HG03066 (cell line): ENCODE data around the gene DPYD.
"Not testable (repeated sequence)": the region's sequence is repeated elsewhere in the genome, so short reads cannot be mapped to it uniquely, and the experiment has no call there.

Source experiments
- ATAC-seq: cut with Tn5 transposase; IDR thresholded peaks from one replicate; pipeline ENCODE4 v1.9.1; 2021; ENCODE audit warnings: low read depth; ENCODE audit not compliant: unreplicated experiment

DPYD gene

GRCh38 chr1:97252925-97253324, 667.9 kb downstream of the DPYD start:
- no peak for ATAC-seq

DNA sequence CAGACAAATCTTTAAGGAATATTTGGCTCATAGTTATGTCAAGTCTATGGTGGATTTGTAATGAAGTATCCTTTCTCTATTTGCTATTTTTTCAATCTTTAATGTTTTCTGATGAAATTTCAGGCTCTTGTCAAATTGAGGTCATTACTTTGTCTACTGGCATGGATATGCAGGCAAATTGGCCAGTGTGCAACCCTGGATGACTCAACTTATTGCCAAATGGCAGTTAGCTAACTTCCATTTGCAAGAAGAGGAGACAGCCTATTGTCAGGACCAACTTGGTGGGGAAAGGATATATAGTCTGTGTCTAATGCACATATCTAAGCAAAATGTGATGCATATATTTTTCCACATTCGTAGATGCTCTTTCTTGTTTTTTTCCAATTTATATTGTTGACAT, 668.8 kb downstream of the DPYD start:
- no peak for ATAC-seq

DNA sequence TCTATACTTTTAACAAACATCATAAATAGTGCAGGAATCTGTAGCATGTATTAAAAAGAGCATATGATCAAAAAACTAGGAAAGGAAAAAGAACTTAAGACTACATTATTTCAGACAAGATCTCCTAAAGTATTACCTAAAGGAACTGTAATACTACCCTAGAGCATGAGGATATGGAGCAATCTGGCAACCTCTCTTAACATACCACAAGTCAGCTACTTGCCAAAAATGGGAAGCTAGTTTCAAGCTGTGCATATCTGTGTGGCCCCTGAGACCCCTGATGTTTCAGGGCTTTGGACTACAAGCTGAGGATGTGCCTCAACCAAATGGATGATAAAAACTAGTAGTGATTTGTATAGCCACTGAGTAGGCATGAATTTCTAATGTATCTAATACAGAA, 673.6 kb downstream of the DPYD start:
- no peak for ATAC-seq

DNA sequence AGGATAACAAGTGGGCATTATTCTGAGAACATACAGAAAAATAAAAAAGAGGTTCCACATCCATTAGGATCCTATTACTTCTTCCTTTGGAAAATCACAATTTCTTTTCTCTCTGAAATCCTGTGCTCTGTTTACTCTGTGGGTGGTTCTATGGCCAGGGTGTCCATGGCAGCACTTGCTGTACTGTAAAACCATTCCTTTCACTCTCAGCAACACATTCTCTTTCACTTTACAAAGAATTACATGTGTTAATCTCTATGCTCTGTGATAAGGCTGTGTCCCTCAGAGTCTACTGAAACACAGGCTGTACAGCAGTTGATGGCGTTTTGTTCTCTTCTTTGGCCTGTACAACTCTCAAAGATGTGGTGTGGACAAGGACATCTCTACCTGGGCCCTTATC, 675.2 kb downstream of the DPYD start:
- ATAC-seq = no peak

- ATAC-seq = no peak
Measured at GRCh38 chr1:97245026-97245425, 675.8 kb downstream of the DPYD start.

DNA sequence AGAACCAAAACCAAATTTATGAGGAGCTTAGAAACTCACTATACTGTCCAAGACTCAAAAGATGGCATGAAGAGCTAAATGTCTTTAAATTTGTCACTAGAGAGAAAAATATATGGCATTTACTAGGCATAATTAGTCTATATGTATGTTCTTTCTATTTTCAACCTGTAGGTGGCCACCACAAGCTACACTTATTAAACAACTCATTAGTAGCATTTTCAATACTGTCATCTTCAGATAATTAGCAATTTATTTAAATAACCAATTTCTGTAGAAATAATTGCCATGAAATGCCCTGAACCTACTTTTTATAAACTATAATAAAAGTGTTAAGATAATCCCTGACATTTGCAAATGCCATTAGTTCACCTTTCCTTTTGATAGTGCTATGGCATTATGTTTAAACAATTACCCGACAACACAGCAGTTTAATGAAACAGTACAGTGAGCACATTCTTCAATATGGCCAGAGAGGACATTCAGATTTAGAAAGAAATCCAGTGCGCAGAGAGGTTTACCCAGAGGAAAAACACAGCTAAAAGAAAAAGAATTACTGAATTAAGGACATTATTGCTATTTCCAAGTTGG, 676.8 kb downstream of the DPYD start:
- peak; percentile 66 for ATAC-seq

DNA sequence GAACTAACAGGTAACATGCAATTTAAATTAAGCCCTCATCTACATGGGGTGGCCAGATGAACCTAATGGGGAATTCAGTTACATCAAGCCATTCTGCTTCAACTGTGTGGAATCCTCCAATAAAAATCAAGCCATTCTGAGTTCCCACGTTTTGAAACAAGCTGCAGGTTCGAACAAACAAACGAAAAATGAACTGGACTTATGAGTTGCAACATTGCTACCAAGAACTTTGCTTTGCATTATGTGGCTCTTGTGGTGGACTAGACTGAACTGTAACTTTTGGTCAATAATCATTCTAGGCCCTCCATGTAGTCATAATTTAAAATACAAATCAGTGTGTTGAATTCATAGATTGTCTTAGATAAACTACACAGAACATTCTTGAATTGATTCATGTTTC, 682.0 kb downstream of the DPYD start:
- ATAC-seq = no peak

- not testable (repeated sequence) for ATAC-seq
Measured at GRCh38 chr1:97231354-97231753, 689.5 kb downstream of the DPYD start.

DNA sequence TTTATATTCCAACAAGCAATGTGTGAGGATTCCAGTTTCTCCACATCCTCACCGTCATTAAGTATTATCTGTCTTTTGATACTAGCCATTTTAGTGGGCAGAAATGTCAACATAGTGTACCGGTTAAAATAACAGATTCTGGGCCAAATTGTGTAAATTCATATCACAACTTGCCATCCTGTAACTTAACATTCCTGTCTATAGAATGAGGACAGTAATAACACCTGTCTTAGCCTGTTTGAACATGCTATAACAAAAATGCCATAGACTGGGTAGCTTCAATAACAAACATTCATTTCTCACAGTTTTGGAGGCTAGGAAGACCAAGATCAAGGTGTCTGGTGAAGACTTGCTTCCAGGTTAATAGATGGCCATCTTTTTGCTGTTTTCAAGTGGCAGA, 708.2 kb downstream of the DPYD start:
- no peak for ATAC-seq

DNA sequence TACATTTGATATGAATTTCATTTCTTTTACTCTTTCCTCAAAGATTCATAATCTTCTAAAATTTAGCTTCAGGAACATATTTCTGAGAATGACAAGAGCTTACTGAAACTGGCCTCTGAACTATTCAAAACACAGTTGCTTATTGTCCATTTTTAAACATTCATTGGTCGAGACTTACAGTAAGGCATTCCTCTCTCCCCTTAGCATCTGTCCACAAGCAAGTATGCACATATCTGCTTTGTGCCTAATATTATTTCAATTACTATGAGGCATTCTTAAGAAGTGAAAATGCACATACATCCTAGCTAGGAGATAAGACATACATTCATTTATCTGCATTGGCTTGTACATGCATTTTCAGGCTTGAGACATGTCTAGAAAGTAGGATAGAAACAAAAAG, 710.5 kb downstream of the DPYD start:
- no peak for ATAC-seq

DNA sequence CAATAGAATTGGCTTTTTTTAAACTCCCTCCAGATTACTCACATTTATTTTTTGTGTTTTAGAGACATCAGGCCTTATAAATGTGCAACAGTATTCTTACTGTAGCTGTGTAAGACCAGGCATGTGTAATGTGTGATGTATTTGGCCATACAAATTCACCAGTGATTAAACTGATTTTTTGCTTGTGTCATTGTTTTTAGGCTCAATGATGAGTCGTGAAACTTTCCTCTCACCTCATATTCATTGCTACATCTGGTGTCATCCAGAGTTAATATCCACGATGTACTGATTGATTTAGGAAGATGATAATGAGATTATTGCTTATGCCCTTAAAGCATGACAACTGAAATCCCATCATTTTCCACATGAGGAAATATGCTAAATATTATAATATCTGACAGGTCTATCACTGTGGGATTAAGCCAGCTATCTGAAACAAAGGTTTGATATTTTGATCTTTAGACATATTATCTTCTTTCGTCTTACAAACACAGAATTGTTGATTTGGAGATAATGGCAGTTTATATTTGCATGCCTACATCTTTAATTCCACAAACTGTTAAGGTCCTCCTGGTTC, 711.4 kb downstream of the DPYD start:
- no peak for ATAC-seq

DNA sequence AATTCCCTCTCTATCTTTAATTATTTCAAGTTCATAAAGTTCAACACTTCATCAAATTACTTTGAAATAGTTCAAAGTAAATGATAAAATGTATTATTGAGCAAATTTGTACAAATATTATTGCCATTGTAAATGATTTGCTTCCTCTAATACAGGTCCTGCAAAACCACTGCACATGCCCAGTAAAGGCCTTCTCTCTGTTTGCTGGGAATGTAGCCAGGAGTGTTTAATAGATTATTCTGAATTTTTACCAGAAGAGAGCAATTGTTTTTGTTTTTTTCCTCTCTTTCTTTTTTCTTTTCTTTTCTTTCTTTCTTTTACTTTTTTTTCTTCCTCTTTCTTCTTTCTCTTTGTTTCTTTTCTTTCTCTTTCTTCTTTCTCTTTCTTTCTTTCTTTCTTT, 713.0 kb downstream of the DPYD start:
- ATAC-seq = no peak

GRCh38 chr1:97204468-97204867, 716.4 kb downstream of the DPYD start:
- ATAC-seq = no peak

DNA sequence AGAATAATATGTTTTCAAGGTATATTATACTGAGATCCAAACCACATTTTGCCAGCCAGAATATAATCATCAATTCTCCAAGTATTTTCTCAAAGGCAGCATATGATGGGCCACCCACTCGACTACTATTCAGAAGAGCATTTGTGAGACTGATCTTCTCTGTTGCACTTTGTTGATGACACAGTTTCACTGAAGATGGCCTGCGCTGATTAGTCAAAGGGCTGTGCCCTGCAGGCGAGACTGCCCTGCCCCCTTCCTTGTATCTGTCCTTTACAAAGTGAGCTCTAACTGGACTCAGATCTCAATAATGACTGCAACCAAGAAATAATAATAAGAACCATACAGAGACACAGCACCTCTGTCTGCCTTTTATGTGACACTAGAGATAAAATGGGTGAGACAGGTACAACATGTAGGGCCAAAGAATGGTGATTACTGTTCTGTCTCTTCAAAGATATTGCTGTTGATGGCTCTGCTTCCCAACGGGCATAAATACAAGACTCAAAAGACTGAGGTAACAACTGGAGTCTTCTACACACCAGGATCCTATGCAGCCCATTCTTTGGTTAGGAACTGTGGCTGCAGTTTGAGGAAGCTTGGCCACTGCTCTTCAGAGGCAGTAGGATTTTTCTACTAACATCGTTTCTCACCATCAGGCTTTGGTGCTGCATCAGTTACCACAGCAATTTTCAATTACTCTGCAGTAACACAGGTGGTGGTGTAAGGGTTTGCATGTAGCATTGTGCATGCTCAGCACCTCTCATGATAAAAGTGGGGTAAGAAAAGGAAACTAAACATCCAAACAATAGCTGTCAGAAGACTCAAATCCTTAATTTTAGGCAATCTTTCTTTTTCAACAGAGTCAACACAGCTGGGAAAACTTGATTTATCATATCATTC, 718.1 kb downstream of the DPYD start:
- ATAC-seq = no peak

GRCh38 chr1:97201641-97202040, 719.2 kb downstream of the DPYD start:
- ATAC-seq = no peak

- ATAC-seq = no peak
Measured at GRCh38 chr1:97200595-97200994, 720.2 kb downstream of the DPYD start.

DNA sequence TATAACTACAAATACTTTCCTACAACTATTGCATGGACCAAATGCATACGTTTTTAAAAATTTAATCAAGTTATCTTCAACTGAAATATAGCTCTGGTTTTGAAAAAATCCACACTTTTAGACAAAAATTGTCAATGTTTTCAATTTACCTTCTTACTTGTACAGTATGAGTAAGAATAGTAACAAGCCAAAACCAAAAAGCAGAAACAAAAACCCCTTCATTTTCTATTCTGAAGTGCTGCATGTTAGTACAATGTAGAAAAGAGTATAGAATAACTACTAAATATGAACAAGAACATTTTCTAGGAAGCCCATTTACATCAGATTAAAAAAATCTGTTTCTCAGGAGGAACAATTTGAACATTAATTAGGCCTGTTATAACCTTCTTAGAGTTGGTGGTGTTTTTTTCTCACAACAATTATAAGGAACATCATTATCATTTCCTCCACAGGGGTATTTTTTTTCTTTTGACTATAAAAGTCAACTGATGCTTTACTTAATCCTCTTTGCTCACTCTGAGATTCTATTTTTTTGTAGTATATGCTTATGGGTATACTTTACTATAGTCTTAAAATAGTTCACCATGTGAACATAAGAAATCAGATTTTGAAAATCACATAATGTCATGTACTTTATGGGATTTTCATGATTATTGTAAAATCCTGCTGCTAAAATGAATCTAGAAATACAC, 723.9 kb downstream of the DPYD start:
- no peak for ATAC-seq

GRCh38 chr1:97192872-97193572, 727.8 kb downstream of the DPYD start:
- no peak for ATAC-seq

GRCh38 chr1:97190326-97190725, 730.5 kb downstream of the DPYD start:
- no peak for ATAC-seq

- no peak for ATAC-seq
Measured at GRCh38 chr1:97186381-97186780, 734.5 kb downstream of the DPYD start.
